Esophagus muscularis mucosa (tissue), 4 donors: ENCODE measurements around the gene DDX21. TPM values are rescaled to one million over a fixed set of nuclear protein-coding genes. Genes with fewer than 3 reads are reported as not detected.

Experiments used
- DNase-seq: peaks from one replicate; pipeline ENCODE4 v3.0.0-alpha.2; 2017; ENCODE audit errors: extremely low spot score
- H3K27ac ChIP-seq, 4 donors: fragments of 200-600 bp; sonication (generic); replicated peaks in 1 of 4; 1 replicate in 3 of 4; 2 replicates in 1 of 4; pipeline ENCODE4 v1.5.1; 2016 to 2019; ENCODE audit warnings: mild to moderate bottlenecking in 1 of 4
- H3K27me3 ChIP-seq, 4 donors: fragments of 200-600 bp; sonication (generic); one replicate each; pipeline versions ENCODE4 v1.5.1 to v1.6.0; 2016 to 2019
- H3K36me3 ChIP-seq, 4 donors: fragments of 200-600 bp; sonication (generic); one replicate each; pipeline ENCODE4 v1.5.1; 2016 to 2019
- H3K4me1 ChIP-seq, 4 donors: fragments of 200-600 bp; sonication (generic); one replicate each; pipeline ENCODE4 v1.5.1; 2016 to 2019
- H3K4me3 ChIP-seq, 4 donors: fragments of 200-600 bp; sonication (generic); 1 replicate in 2 of 4; 2 replicates in 2 of 4; pipeline ENCODE4 v1.5.1; 2016 to 2019; ENCODE audit warnings: mild to moderate bottlenecking in 4 of 4, moderate library complexity in 1 of 4
- H3K9me3 ChIP-seq, 4 donors: fragments of 200-600 bp; sonication (generic); 1 replicate in 3 of 4; 2 replicates in 1 of 4; pipeline ENCODE4 v1.5.1; 2016 to 2019
- CTCF ChIP-seq, 3 experiments: fragments of 200-600 bp in 2 of 3; fragments of 450-650 bp in 1 of 3; sonication (generic) in 2 of 3; IDR thresholded peaks; one replicate each; pipeline ENCODE4 v1.5.1; 2017 to 2019; ENCODE audit warnings: antibody characterized with exemption in 3 of 3, mild to moderate bottlenecking in 2 of 3, moderate library complexity in 1 of 3
- EP300 ChIP-seq: sonication (generic); formaldehyde crosslinking; IDR thresholded peaks from one replicate; pipeline ENCODE4 v1.6.1; 2017; ENCODE audit warnings: antibody characterized with exemption
- POLR2A ChIP-seq: fragments of 450-650 bp; IDR thresholded peaks from one replicate; pipeline ENCODE4 v1.6.1; 2017; ENCODE audit warnings: antibody characterized with exemption, moderate library complexity, mild to moderate bottlenecking, low read depth
- POLR2AphosphoS5 ChIP-seq, 2 donors: sonication (generic); formaldehyde crosslinking; IDR thresholded peaks; one replicate each; pipeline ENCODE4 v1.6.1; 2017; ENCODE audit warnings: antibody characterized with exemption in 2 of 2
- WGBS: methylation state at CpG from one replicate; pipeline ENCODE4 v1.1.5; 2018; 5-methylcytosine and 5-hydroxymethylcytosine counted together
- intact Hi-C: fragments of 100-400 bp; cut with DNase I; formaldehyde crosslinking; loops from one replicate; pipeline ENCODE4 v1.15.1; 2023
- small RNA-seq, 3 donors: library from RNA; depleted of rRNA; stranded (forward); fragments of <200 nt; gene quantifications; one replicate each; pipeline ENCODE3, GENCODE V24; 2016
- total RNA-seq, 4 donors: library from RNA; depleted of rRNA; stranded (reverse); fragments of >200 nt; gene quantifications; one replicate each; pipeline versions ENCODE4 v1.1.0 to v1.2.1, GENCODE V29; 2016

Gene DDX21
- total RNA-seq, 4 donors from 2014 or later: 26.5 to 98.9 (median 30.8) TPM

GRCh38 chr10:69025370-69025896 lies 69.5 kb downstream of the DDX21 start:
- no peaks in the 10 kb centered on the region for H3K4me1 ChIP-seq
- no peak overlapping the region for H3K27ac ChIP-seq
- WGBS: 56% methylated on average over 4 of the region's 4 CpGs
- H3K27me3 ChIP-seq: no peaks in the 10 kb centered on the region
- H3K4me3 ChIP-seq: no peak overlapping the region
- TF ChIP-seq POLR2A (no peak), POLR2AphosphoS5 (IDR thresholded peaks at IDR 0.05) (no peak), CTCF (IDR thresholded peaks at IDR 0.05) (no peak), EP300 (no peak)
- intact Hi-C loops: no loop called here
- DNase-seq: no peak
- H3K9me3 ChIP-seq: no peaks in the 10 kb centered on the region
- peaks cover 0 to 1% (median 0%) of the 10 kb centered on the region in 4 donors for H3K36me3 ChIP-seq

GRCh38 chr10:69033256-69033655 lies 77.3 kb downstream of the DDX21 start:
- WGBS: 91% methylated on average over 4 of the region's 4 CpGs
- TF ChIP-seq EP300 (no peak), POLR2AphosphoS5 (IDR thresholded peaks at IDR 0.05) (no peak), CTCF (IDR thresholded peaks at IDR 0.05) (no peak), POLR2A (no peak)
- intact Hi-C loops: no loop called here
- no peaks in the 10 kb centered on the region for H3K9me3 ChIP-seq
- DNase-seq: no peak
- H3K4me1 ChIP-seq: no peaks in the 10 kb centered on the region
- no peak overlapping the region for H3K27ac ChIP-seq
- H3K36me3 ChIP-seq: no peaks in the 10 kb centered on the region
- H3K4me3 ChIP-seq: no peak overlapping the region
- H3K27me3 ChIP-seq: no peaks in the 10 kb centered on the region

Small RNAs within 50 kb of the gene (small RNA-seq; reads per million reads assigned to genes)
- 0 reads per million in 3 donors for gene RNU6-571P

Other genes with a start within 250 kb of the DDX21 start
- gene CCAR1, start 234.9 kb upstream of the DDX21 start, total RNA-seq: 10 to 100 TPM; 28.5 to 44.4 (median 35.5) TPM
- gene STOX1, start 128.6 kb upstream of the DDX21 start, total RNA-seq: 10 to 100 TPM in 2 of 4 donors, 1 to 10 TPM in 2; 3.0 to 13.6 (median 10.0) TPM
- 10 to 100 TPM; 33.0 to 49.6 (median 47.4) TPM for gene DDX50, start 54.9 kb upstream of the DDX21 start, total RNA-seq
- 10 to 100 TPM; 29.1 to 46.8 (median 38.2) TPM for gene KIFBP, start 32.6 kb downstream of the DDX21 start, total RNA-seq
- 100 to 1,000 TPM in 1 of 4 donors, 10 to 100 TPM in 3; 44.9 to 201 (median 82.3) TPM for gene SRGN, start 131.9 kb downstream of the DDX21 start, total RNA-seq
- 10 to 100 TPM; 31.8 to 47.3 (median 38.4) TPM for gene VPS26A, start 168.0 kb downstream of the DDX21 start, total RNA-seq
- gene SUPV3L1, start 224.1 kb downstream of the DDX21 start, total RNA-seq: 10 to 100 TPM; 15.4 to 21.9 (median 20.4) TPM